Liver (tissue), 9 donors: ENCODE results near the gene RPGRIP1L. TPM values are rescaled to one million over a fixed set of nuclear protein-coding genes. Genes with fewer than 3 reads are reported as not detected.

Experiments used
- DNase-seq: peaks from one replicate; pipeline ENCODE4 v3.0.0-alpha.2; 2017; ENCODE audit warnings: low spot score
- H3K27ac ChIP-seq, 2 donors: one replicate each; pipeline ENCODE4 v1.7.0; 2013; ENCODE audit warnings: inconsistent platforms in 2 of 2, low read length in 2 of 2, control low read depth in 1 of 2, low read depth in 1 of 2, mild to moderate bottlenecking in 1 of 2
- H3K27me3 ChIP-seq, 4 donors: one replicate each; pipeline versions ENCODE4 v1.6.1 to v1.7.0; 2013; ENCODE audit warnings: low read length in 3 of 4, inconsistent platforms in 1 of 4, mild to moderate bottlenecking in 1 of 4, moderate library complexity in 1 of 4; ENCODE audit not compliant: control insufficient read depth in 4 of 4, insufficient read depth in 4 of 4
- H3K36me3 ChIP-seq, 4 donors: one replicate each; pipeline versions ENCODE4 v1.6.1 to v1.7.0; 2013; ENCODE audit warnings: low read length in 3 of 4, mild to moderate bottlenecking in 3 of 4, low read depth in 1 of 4, moderate library complexity in 1 of 4; ENCODE audit not compliant: control insufficient read depth in 4 of 4, insufficient read depth in 3 of 4
- H3K4me1 ChIP-seq, 4 donors: one replicate each; pipeline versions ENCODE4 v1.6.1 to v1.7.0; 2013; ENCODE audit warnings: low read length in 3 of 4, mild to moderate bottlenecking in 3 of 4, moderate library complexity in 1 of 4; ENCODE audit not compliant: control insufficient read depth in 4 of 4, insufficient read depth in 4 of 4
- H3K4me3 ChIP-seq, 3 donors: one replicate each; pipeline versions ENCODE4 v1.6.1 to v1.7.0; 2013; ENCODE audit warnings: low read length in 3 of 3, control low read depth in 1 of 3, low read depth in 1 of 3, mild to moderate bottlenecking in 1 of 3
- H3K9ac ChIP-seq, 2 donors: one replicate each; pipeline ENCODE4 v1.7.0; 2013; ENCODE audit warnings: low read length in 2 of 2, mild to moderate bottlenecking in 2 of 2, moderate library complexity in 2 of 2, control low read depth in 1 of 2, low read depth in 1 of 2
- H3K9me3 ChIP-seq, 4 donors: one replicate each; pipeline versions ENCODE4 v1.6.1 to v1.7.0; 2013; ENCODE audit warnings: low read length in 3 of 4; ENCODE audit not compliant: control insufficient read depth in 4 of 4
- CTCF ChIP-seq: fragments of 150-350 bp; IDR thresholded peaks from 2 replicates; pipeline ENCODE4 v1.5.1; 2017; ENCODE audit warnings: improper control_type of control experiment, low read depth, low read length; ENCODE audit not compliant: missing input control
- EGR1 ChIP-seq, 2 donors: IDR thresholded peaks; 2 replicates each; pipeline ENCODE4 v1.6.1; 2016 to 2018; ENCODE audit warnings: antibody characterized with exemption in 2 of 2, low read depth in 2 of 2
- FOXA1 ChIP-seq: IDR thresholded peaks from 2 replicates; pipeline ENCODE4 v1.6.1; 2016; ENCODE audit warnings: antibody characterized with exemption
- FOXA2 ChIP-seq: IDR thresholded peaks from 2 replicates; pipeline ENCODE4 v1.6.1; 2016; ENCODE audit warnings: antibody characterized with exemption
- HNF4A ChIP-seq, 2 donors: conservative IDR thresholded peaks; 2 replicates each; pipeline ENCODE4 v1.6.1; 2016; ENCODE audit warnings: antibody characterized with exemption in 2 of 2, mild to moderate bottlenecking in 2 of 2
- HNF4G ChIP-seq: IDR thresholded peaks from 2 replicates; pipeline ENCODE4 v1.6.1; 2016; ENCODE audit warnings: antibody characterized with exemption
- JUND ChIP-seq, 2 donors: IDR thresholded peaks; 2 replicates each; pipeline ENCODE4 v1.6.1; 2016; ENCODE audit warnings: antibody characterized with exemption in 2 of 2
- MAX ChIP-seq: IDR thresholded peaks from 2 replicates; pipeline ENCODE4 v1.6.1; 2016; ENCODE audit warnings: antibody characterized with exemption
- NR2F2 ChIP-seq: IDR thresholded peaks from 2 replicates; pipeline ENCODE4 v1.6.1; 2016; ENCODE audit warnings: antibody characterized with exemption
- REST ChIP-seq: IDR thresholded peaks from 2 replicates; pipeline ENCODE4 v1.6.1; 2016; ENCODE audit warnings: antibody characterized with exemption, mild to moderate bottlenecking
- RXRA ChIP-seq, 2 donors: IDR thresholded peaks; 2 replicates each; pipeline ENCODE4 v1.6.1; 2017 to 2018; ENCODE audit warnings: antibody characterized with exemption in 2 of 2, mild to moderate bottlenecking in 1 of 2
- SP1 ChIP-seq: IDR thresholded peaks from 2 replicates; pipeline ENCODE4 v1.6.1; 2018; ENCODE audit warnings: antibody characterized with exemption, mild to moderate bottlenecking
- TAF1 ChIP-seq: conservative IDR thresholded peaks from 2 replicates; pipeline ENCODE4 v1.6.1; 2016; ENCODE audit warnings: antibody characterized with exemption, mild to moderate bottlenecking
- ZBTB33 ChIP-seq: IDR thresholded peaks from 2 replicates; pipeline ENCODE4 v1.6.1; 2016; ENCODE audit warnings: antibody characterized with exemption
- WGBS: extraction: QIAGEN DNeasy Blood & Tissue Kit; methylation state at CpG from one replicate; pipeline ENCODE4 v1.1.7; 2013; 5-methylcytosine and 5-hydroxymethylcytosine counted together
- polyA plus RNA-seq, 2 donors: library from polyadenylated mRNA; stranded (reverse) in 1 of 2; unstranded in 1 of 2; fragments of 200-250 nt in 1 of 2; fragments of >200 nt in 1 of 2; fragmentation: Nextera tagmentation in 1 of 2; extraction: Ambion mirVana in 1 of 2; gene quantifications; one replicate each; pipeline versions ENCODE4 v1.2.1 to v1.2.3, GENCODE V29; 2013 to 2015
- total RNA-seq, 2 donors: library from RNA; depleted of rRNA; stranded (reverse); fragments of >200 nt; gene quantifications; one replicate each; pipeline ENCODE4 v1.2.3, GENCODE V29; 2014
- donor health status: healthy.
- donor health status: healthy.
- donor health status: healthy.
- donor health status: healthy.
- donor health status: healthy.

Gene RPGRIP1L
- total and polyA plus RNA-seq, 4 donors = 0.46 to 1.4 (median 0.89) TPM

- Histone ChIP-seq H3K4me1 (no peaks in the 10 kb centered on the region), H3K4me3 (no peak overlapping the region), H3K9me3 (no peaks in the 10 kb centered on the region), H3K9ac (no peak overlapping the region), H3K27me3 (no peaks in the 10 kb centered on the region), H3K27ac (no peak overlapping the region), H3K36me3 (no peaks in the 10 kb centered on the region)
- DNase-seq = no peak
- TF ChIP-seq ZBTB33 (no peak), TAF1 (no peak), JUND (IDR thresholded peaks at IDR 0.05) (no peak)
These were observed 24.8 kb downstream of the RPGRIP1L start for GRCh38 chr16:53678756-53679343.

GRCh38 chr16:53678155-53678554 lies 25.5 kb downstream of the RPGRIP1L start:
- TF ChIP-seq MAX = no peak
- no peak for TF ChIP-seq NR2F2
- no peak for TF ChIP-seq CTCF
- no peak for TF ChIP-seq FOXA2
- TF ChIP-seq RXRA (IDR thresholded peaks at IDR 0.05) = no peak
- no peak for TF ChIP-seq HNF4A (conservative IDR thresholded peaks at IDR 0.05)
- no peak for TF ChIP-seq JUND (IDR thresholded peaks at IDR 0.05)
- TF ChIP-seq REST = no peak
- TF ChIP-seq HNF4G = no peak
- no peak for TF ChIP-seq SP1
- no peak for TF ChIP-seq FOXA1
- TF ChIP-seq EGR1 (IDR thresholded peaks at IDR 0.05; ENCODE audit: low read depth in 2 of 2) = no peak
- Histone ChIP-seq H3K27ac (no peak overlapping the region), H3K36me3 (no peaks in the 10 kb centered on the region), H3K9me3 (no peaks in the 10 kb centered on the region), H3K27me3 (no peaks in the 10 kb centered on the region), H3K9ac (no peak overlapping the region), H3K4me3 (no peak overlapping the region), H3K4me1 (no peaks in the 10 kb centered on the region)
- WGBS = 97% methylated on average over 1 of the region's 1 CpG
- no peak for DNase-seq
